H9 (cell line): Measurements from ENCODE around the gene FOLR2. TPM values are rescaled to one million over a fixed set of nuclear protein-coding genes. Genes with fewer than 3 reads are reported as not detected.

Experiments
- DNase-seq: peaks from one replicate; pipeline ENCODE4 v3.0.0-alpha.2; 2017
- H2AFZ ChIP-seq: one replicate; pipeline ENCODE4 v1.6.1; 2013; ENCODE audit warnings: mild to moderate bottlenecking, low read length, control low read depth, moderate library complexity
- H2AK5ac ChIP-seq: 2 replicates; pipeline ENCODE4 v1.6.1; 2013; ENCODE audit warnings: low read length, control low read depth, mixed read lengths; ENCODE audit not compliant: insufficient read length
- H2BK120ac ChIP-seq: one replicate; pipeline ENCODE4 v1.6.1; 2013; ENCODE audit warnings: low read depth, mild to moderate bottlenecking, low read length, control low read depth, inconsistent platforms; ENCODE audit not compliant: poor library complexity, severe bottlenecking
- H2BK12ac ChIP-seq: 2 replicates; pipeline ENCODE4 v1.6.1; 2013; ENCODE audit warnings: low read length, control low read depth, mixed read lengths, low read depth; ENCODE audit not compliant: insufficient read length
- H2BK15ac ChIP-seq: 2 replicates; pipeline ENCODE4 v1.6.1; 2013; ENCODE audit warnings: low read depth, low read length, control low read depth
- H2BK20ac ChIP-seq: one replicate; pipeline ENCODE4 v1.6.1; 2013; ENCODE audit warnings: low read depth, mild to moderate bottlenecking, low read length, control low read depth, inconsistent platforms; ENCODE audit not compliant: poor library complexity, severe bottlenecking
- H2BK5ac ChIP-seq: 2 replicates; pipeline ENCODE4 v1.6.1; 2013; ENCODE audit warnings: low read length, control low read depth, mixed read lengths; ENCODE audit not compliant: insufficient read length
- H3K14ac ChIP-seq: 2 replicates; pipeline ENCODE4 v1.6.1; 2013; ENCODE audit warnings: low read length, control low read depth; ENCODE audit not compliant: insufficient read depth
- H3K18ac ChIP-seq: 2 replicates; pipeline ENCODE4 v1.6.1; 2013; ENCODE audit warnings: low read depth, mild to moderate bottlenecking, mixed read lengths, low read length, control low read depth; ENCODE audit not compliant: insufficient read length
- H3K23ac ChIP-seq: 2 replicates; pipeline ENCODE4 v1.6.1; 2013; ENCODE audit warnings: low read length, control low read depth, mixed read lengths, low read depth; ENCODE audit not compliant: insufficient read length
- H3K23me2 ChIP-seq: 2 replicates; pipeline ENCODE4 v1.6.1; 2013; ENCODE audit warnings: low read depth, mild to moderate bottlenecking, mixed read lengths, low read length, control low read depth; ENCODE audit not compliant: insufficient read length, poor library complexity, severe bottlenecking
- H3K27ac ChIP-seq: 2 replicates; pipeline ENCODE4 v1.5.1; 2013; ENCODE audit warnings: low read length, control low read depth, mixed read lengths, low read depth; ENCODE audit not compliant: insufficient read length
- H3K27me3 ChIP-seq: 2 replicates; pipeline ENCODE4 v1.6.1; 2013; ENCODE audit warnings: low read length, control low read depth, inconsistent platforms; ENCODE audit not compliant: insufficient read depth
- H3K4ac ChIP-seq: 2 replicates; pipeline ENCODE4 v1.6.1; 2013; ENCODE audit warnings: low read depth, mild to moderate bottlenecking, control low read depth, inconsistent platforms, low read length, moderate library complexity
- H3K4me1 ChIP-seq: 2 replicates; pipeline ENCODE4 v1.6.1; 2013; ENCODE audit warnings: low read length, control low read depth, inconsistent platforms; ENCODE audit not compliant: insufficient read depth
- H3K4me2 ChIP-seq: 2 replicates; pipeline ENCODE4 v1.6.1; 2013; ENCODE audit warnings: low read length, control low read depth, mixed read lengths; ENCODE audit not compliant: insufficient read length, insufficient read depth
- H3K56ac ChIP-seq: 2 replicates; pipeline ENCODE4 v1.6.1; 2013; ENCODE audit warnings: low read depth, mild to moderate bottlenecking, mixed read lengths, low read length, control low read depth; ENCODE audit not compliant: insufficient read length
- H3K79me1 ChIP-seq: 2 replicates; pipeline ENCODE4 v1.6.1; 2013; ENCODE audit warnings: low read depth, mild to moderate bottlenecking, moderate library complexity, low read length, control low read depth, inconsistent platforms; ENCODE audit not compliant: insufficient read depth, poor library complexity, severe bottlenecking
- H3K79me2 ChIP-seq: 2 replicates; pipeline ENCODE4 v1.6.1; 2013; ENCODE audit warnings: low read length, control low read depth, inconsistent platforms; ENCODE audit not compliant: insufficient read depth
- H3K9ac ChIP-seq: 2 replicates; pipeline ENCODE4 v1.6.1; 2013; ENCODE audit warnings: low read length, control low read depth, mixed read lengths; ENCODE audit not compliant: insufficient read length; ENCODE audit errors: extremely low read depth
- H3K9me3 ChIP-seq: one replicate; pipeline ENCODE4 v1.6.1; 2013; ENCODE audit warnings: low read depth, low read length, inconsistent platforms; ENCODE audit not compliant: control insufficient read depth
- H3T11ph ChIP-seq: one replicate; pipeline ENCODE4 v1.6.1; 2013; ENCODE audit warnings: mild to moderate bottlenecking, low read length, control low read depth, inconsistent platforms
- H4K20me1 ChIP-seq: one replicate; pipeline ENCODE4 v1.6.1; 2013; ENCODE audit not compliant: control insufficient read depth, insufficient read length, insufficient read depth
- H4K5ac ChIP-seq: 2 replicates; pipeline ENCODE4 v1.6.1; 2013; ENCODE audit warnings: low read depth, mild to moderate bottlenecking, mixed read lengths, low read length, control low read depth; ENCODE audit not compliant: insufficient read length
- H4K8ac ChIP-seq: replicated peaks from 2 replicates; pipeline ENCODE4 v1.6.1; 2013; ENCODE audit warnings: low read length, control low read depth, mixed read lengths, low read depth; ENCODE audit not compliant: insufficient read length
- H4K91ac ChIP-seq: 2 replicates; pipeline ENCODE4 v1.6.1; 2013; ENCODE audit warnings: low read depth, mild to moderate bottlenecking, moderate library complexity, mixed read lengths, low read length, control low read depth; ENCODE audit not compliant: insufficient read length
- H3K27ac Mint-ChIP-seq, 3 experiments: 2 replicates in 2 of 3; 3 replicates in 1 of 3; pipeline ENCODE4 v1.8.0; 2020 to 2021; ENCODE audit warnings: mixed read lengths in 3 of 3, mild to moderate bottlenecking in 1 of 3, moderate library complexity in 1 of 3
- H3K27me3 Mint-ChIP-seq: 2 replicates; pipeline ENCODE4 v1.8.0; 2021; ENCODE audit warnings: low read depth, mild to moderate bottlenecking, moderate library complexity, mixed read lengths
- H3K36me3 Mint-ChIP-seq, 3 experiments: 2 replicates in 2 of 3; 3 replicates in 1 of 3; pipeline ENCODE4 v1.8.0; 2020 to 2021; ENCODE audit warnings: low read depth in 3 of 3, mixed read lengths in 3 of 3; ENCODE audit not compliant: insufficient read depth in 1 of 3
- H3K4me1 Mint-ChIP-seq, 2 experiments: 2 replicates each; pipeline ENCODE4 v1.8.0; 2020; ENCODE audit warnings: mixed read lengths in 2 of 2
- H3K4me3 Mint-ChIP-seq, 2 experiments: 2 replicates in 1 of 2; 3 replicates in 1 of 2; pipeline ENCODE4 v1.8.0; 2020 to 2021; ENCODE audit warnings: mild to moderate bottlenecking in 2 of 2, mixed read lengths in 2 of 2, moderate library complexity in 1 of 2
- H3K9me3 Mint-ChIP-seq, 2 experiments: 2 replicates in 1 of 2; 3 replicates in 1 of 2; pipeline ENCODE4 v1.8.0; 2020; ENCODE audit warnings: mild to moderate bottlenecking in 2 of 2, mixed read lengths in 2 of 2, moderate library complexity in 1 of 2
- CTCF ChIP-seq: fragments of 200-600 bp; sonication (generic); conservative IDR thresholded peaks from 3 replicates; pipeline ENCODE4 v1.8.0; 2021; ENCODE audit warnings: antibody characterized with exemption, mild to moderate bottlenecking
- WGBS: extraction: QIAGEN DNeasy Blood & Tissue Kit; methylation state at CpG from one replicate; pipeline ENCODE4 v1.1.7; 2013; ENCODE audit warnings: missing lambda C conversion rate, low lambda C conversion rate, mixed read lengths; ENCODE audit not compliant: insufficient read length; ENCODE audit errors: extremely low coverage; 5-methylcytosine and 5-hydroxymethylcytosine counted together
- total RNA-seq: library from RNA; stranded (reverse); gene quantifications from 2 replicates; pipeline ENCODE4 v1.2.1, GENCODE V29; 2021

The FOLR2 gene
- total RNA-seq, 1 experiment from 2014 or later: not detected

GRCh38 chr11:72222106-72222891, 5.7 kb downstream of the FOLR2 start:
- Histone ChIP-seq H2BK12ac (no peak overlapping the region), H3K4me2 (peak overlapping the region; percentile 76), H3K23me2 (peaks cover 16% of the 10 kb centered on the region), H2BK15ac (no peak overlapping the region), H3K14ac (no peak overlapping the region), H3K23ac (no peak overlapping the region), H3K4me1 (peaks cover 2% of the 10 kb centered on the region; the same call in 1 of the 2 replicates), H3K79me1 (peaks cover 3% of the 10 kb centered on the region), H2BK120ac (no peak overlapping the region), H3K27me3 (no peaks in the 10 kb centered on the region), H3K4ac (no peak overlapping the region), H3K18ac (no peak overlapping the region), H4K20me1 (no peaks in the 10 kb centered on the region), H2BK5ac (no peak overlapping the region), H4K5ac (no peak overlapping the region), H3K9me3 (no peaks in the 10 kb centered on the region), H2AK5ac (no peak overlapping the region), H4K91ac (no peak overlapping the region), H2AFZ (peak overlapping the region; percentile 3), H3K79me2 (peaks cover 4% of the 10 kb centered on the region; the same call in 1 of the 2 replicates), H3K27ac (no peak overlapping the region), H3K9ac (no peak overlapping the region), H4K8ac (no peak overlapping the region), H3K56ac (no peak overlapping the region), H3T11ph (no peak overlapping the region), H2BK20ac (no peak overlapping the region)
- H3K4me3 Mint-ChIP-seq: peak overlapping the region; percentile 65 to 76
- peaks cover 0 to 16% (median 9%) of the 10 kb centered on the region in 3 experiments; a peak in 4 of 7 replicates for H3K36me3 Mint-ChIP-seq
- WGBS: no CpG with 5 or more reads among the region's 6 CpGs
- peak; percentile 41 for DNase-seq
- H3K9me3 Mint-ChIP-seq: no peaks in the 10 kb centered on the region
- H3K27ac Mint-ChIP-seq: peak overlapping the region in 2 of 3 experiments; percentile 22 to 85; a peak in 2 of 7 replicates
- peaks cover 20% of the 10 kb centered on the region for H3K27me3 Mint-ChIP-seq
- peaks cover 32 to 39% of the 10 kb centered on the region in 2 experiments for H3K4me1 Mint-ChIP-seq
- TF ChIP-seq CTCF: no peak
